Skeletal muscle cell (primary cell): ENCODE results near the gene GALNT15.

Source experiments
- DNase-seq: peaks from one replicate; pipeline ENCODE4 v3.0.0-alpha.2; 2010; ENCODE audit warnings: low read depth
- H3K4me3 ChIP-seq: 2 replicates; pipeline ENCODE4 v1.5.1; 2011; ENCODE audit warnings: low read depth, mild to moderate bottlenecking, control low read depth, low read length, moderate library complexity

The GALNT15 gene

GRCh38 chr3:16183601-16184270 is 9.3 kb downstream of the GALNT15 start:
- H3K4me3 ChIP-seq = no peak overlapping the region
- peak; percentile 82 for DNase-seq

DNA sequence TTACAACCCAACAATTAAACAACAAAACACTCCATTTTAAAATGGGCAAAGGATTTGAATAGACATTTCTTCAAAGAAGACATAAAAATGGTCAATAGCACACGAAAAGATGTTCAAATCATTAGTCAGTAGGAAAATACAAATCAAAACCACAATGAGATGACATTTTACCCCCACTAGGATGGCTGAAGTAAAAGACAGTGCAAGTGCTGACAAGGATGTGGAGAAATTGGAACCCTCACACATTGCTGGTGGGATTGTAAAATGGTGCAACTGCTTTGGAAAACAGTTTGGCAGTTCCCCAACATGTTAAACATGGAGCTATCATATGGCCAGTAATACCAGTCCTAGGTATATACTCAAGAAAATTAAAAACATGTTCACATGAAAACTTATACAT is 11.6 kb downstream of the GALNT15 start:
- H3K4me3 ChIP-seq = no peak overlapping the region
- DNase-seq = peak; percentile 69

GRCh38 chr3:16186565-16186964 is 12.1 kb downstream of the GALNT15 start:
- no peak overlapping the region for H3K4me3 ChIP-seq
- no peak for DNase-seq

DNA sequence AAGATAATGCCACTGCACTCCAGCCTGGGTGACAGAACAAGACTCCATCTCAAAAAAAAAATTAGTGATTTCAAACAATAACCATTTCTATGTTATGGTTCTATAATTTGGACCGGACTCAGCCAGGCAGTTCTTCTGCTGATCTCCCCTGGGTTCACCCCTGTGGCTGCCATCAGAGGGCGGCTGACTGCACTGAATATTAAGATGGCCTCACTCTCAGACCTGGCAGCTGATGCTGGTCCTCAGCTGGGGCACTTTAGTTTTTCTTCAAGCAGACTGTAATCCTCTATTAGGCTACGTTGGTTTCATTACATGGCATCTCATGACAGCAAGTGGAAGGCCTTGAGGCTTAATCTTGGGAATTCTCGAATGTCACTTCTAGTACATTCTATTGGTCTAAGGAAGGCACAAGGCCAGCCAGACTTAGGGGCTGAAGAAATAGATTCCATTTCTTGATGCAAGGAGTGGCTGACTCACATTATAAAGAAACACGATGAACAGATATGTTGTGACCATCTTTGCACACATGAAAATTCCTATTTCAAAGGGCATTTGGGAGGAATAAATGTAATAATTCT is 12.8 kb downstream of the GALNT15 start:
- H3K4me3 ChIP-seq = no peak overlapping the region
- no peak for DNase-seq

DNA sequence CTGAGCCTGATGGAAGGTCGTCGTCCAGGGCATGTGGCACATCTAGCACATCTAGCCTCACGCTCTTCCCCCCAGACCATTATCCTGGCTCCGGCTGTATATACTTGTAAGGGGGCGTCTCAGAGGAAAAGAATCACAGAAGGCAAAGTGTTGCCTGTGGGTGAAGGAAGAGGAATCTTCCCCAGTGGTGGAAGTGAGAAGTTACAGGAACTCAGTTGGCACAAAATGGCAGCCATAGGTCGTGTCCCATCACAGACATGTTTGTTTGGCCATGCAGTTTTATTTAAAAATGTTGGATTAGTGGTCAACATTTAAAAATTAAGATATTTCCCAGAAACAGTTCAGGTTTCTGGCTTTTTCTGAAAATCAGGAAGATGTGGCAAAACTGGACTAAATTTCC is 13.6 kb downstream of the GALNT15 start:
- H3K4me3 ChIP-seq = no peak overlapping the region
- no peak for DNase-seq

- no peak for DNase-seq
- no peak overlapping the region for H3K4me3 ChIP-seq
These were observed 14.7 kb downstream of the GALNT15 start for GRCh38 chr3:16189201-16189600.

GRCh38 chr3:16190704-16191103 is 16.2 kb downstream of the GALNT15 start:
- H3K4me3 ChIP-seq = no peak overlapping the region
- DNase-seq = no peak

DNA sequence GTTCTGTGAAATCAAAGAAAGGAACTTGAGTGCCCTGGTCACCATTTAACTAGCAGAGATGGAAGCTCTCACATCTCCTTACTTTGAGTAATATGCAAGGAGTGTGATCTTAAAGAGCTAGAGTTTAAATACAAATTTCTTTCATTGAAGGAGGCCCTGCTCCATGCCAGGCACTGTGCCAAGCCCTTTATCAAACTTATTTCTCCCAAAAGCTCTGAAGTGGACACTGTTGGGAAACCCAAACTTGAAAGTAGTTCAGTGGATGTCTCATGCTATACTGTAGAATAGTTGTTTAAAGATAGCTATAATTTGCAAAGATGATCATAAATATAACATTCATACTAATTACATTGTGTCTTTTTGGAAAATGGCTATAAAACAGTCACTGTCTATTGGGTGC is 17.1 kb downstream of the GALNT15 start:
- no peak overlapping the region for H3K4me3 ChIP-seq
- DNase-seq = no peak

- no peak for DNase-seq
- no peak overlapping the region for H3K4me3 ChIP-seq
These were observed 17.8 kb downstream of the GALNT15 start for GRCh38 chr3:16192176-16192811.

- H3K4me3 ChIP-seq = no peak overlapping the region
- DNase-seq = no peak
These were observed 23.9 kb downstream of the GALNT15 start for GRCh38 chr3:16198427-16198826.

DNA sequence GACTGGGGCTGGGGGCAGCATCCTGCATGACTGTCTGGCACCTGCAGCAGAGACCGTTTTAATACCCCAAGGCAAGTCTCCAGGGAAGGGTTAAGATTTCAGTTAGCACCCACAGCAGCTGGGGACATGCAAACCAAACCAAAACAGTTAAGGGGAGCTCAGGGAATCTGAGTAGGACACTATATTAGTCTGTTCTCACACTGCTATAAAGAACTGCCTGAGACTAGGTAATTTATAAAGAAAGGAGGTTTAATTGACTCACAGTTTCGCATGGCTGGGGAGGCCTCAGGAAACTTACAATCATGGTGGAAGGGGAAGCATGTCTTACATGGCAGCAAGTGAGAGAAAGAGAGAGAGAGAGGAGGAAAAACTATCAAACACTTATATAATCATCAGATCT is 25.3 kb downstream of the GALNT15 start:
- no peak for DNase-seq
- H3K4me3 ChIP-seq = no peak overlapping the region

GRCh38 chr3:16200411-16200810 is 25.9 kb downstream of the GALNT15 start:
- DNase-seq = no peak
- H3K4me3 ChIP-seq = no peak overlapping the region

DNA sequence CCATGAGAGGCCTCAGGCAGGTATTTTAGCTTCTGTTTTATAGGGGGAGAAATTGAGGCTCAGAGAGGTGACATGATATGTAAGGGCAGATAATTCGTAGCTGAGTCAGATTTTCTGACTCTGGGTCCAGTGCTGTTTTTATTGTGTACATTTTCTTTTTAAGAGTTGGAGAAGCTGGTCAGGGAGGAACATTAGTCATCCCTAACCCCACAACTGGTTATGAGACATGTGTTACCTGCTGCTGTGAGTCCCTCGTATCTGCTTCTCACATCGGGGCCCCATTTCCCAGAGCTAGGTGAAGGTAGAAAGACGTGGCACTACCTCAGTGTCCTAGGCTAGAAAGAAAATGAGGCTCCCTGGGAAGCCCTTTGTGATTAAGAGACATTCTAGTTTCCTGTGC is 28.6 kb downstream of the GALNT15 start:
- no peak overlapping the region for H3K4me3 ChIP-seq
- no peak for DNase-seq

DNA sequence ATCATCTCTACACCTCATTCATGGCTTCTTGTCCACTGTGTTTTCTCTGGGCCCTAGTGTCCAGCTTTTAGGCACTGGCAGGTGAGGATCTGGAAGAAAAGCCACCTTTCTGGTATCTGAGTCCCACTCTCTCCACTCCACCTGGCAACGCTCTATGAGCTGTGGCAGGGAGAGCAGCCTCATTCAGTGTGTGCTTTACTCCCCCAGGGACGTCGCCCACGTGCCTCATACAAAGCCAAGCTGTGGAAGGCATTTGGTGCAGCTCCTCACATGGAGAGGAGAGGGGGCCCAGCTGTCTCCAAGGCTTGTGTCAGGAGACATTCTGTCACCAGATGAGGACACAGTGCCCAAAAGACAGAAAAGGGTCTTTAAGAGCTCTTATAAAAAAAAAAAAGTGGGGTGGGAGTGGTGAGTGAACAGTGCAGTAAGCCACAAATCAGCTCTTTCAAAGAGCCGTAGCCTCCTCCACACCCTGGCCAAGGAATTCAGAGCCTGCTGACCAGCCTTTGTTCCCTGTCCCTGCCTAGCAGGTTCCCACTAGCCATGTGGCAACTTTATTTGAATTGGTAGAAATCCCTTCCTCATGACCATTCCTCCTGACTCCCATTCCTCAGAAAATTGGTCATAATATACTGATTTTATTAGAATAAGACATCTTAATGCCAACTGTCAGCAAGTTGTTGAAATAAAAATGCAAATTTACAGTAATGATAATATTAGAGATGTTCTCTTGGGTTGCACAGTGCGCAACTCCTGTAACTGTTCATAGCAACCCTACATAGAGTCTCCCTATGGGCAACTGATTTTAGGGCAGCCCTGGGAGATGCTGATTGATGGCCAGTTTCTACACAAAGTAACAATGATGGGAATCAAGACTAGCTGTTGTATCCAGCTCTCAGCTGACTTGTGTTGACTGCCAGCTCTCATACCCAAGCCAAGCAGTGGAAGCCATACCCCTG is 29.5 kb downstream of the GALNT15 start:
- DNase-seq = no peak
- H3K4me3 ChIP-seq = no peak overlapping the region

DNA sequence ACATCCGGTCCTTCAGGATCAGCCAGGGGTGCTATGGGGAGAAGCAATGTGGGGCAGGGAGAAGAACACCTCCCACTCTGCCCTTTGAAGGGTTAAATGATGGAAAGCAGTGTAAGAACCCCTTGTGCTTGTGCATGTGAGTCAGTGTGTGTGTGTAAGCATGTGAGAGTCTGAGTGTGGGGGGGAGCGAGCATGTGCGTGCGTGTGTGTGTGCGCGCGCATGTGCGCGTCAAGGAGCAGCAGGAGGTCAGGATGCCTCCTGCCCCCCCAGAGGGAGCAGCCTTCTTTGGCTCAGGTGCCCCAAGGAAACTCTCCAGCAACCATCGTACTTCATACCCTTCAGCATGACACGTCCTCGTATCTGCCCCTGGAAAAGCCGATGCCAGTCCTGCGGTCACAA is 30.3 kb downstream of the GALNT15 start:
- no peak overlapping the region for H3K4me3 ChIP-seq
- DNase-seq = no peak

GRCh38 chr3:16205156-16205870 is 30.8 kb downstream of the GALNT15 start:
- no peak overlapping the region for H3K4me3 ChIP-seq
- DNase-seq = no peak

DNA sequence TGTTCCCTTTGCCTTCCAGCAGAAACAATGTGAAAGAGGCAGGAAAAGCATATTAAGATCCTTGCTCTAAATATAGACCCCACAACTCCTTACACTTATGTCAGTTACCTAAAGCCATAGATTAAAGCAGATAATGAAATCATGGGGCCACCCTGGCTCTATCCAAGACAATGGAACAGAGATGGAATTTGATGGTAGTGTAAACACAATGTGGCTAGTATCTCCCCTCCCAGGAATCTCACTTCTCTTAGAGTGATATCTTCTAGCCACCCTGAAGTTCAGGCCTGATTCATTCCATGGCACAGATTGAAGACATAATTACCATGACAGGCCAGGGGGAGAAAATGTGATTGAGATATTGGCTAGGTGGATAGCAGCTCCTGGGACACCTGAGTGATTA is 32.6 kb downstream of the GALNT15 start:
- DNase-seq = no peak
- no peak overlapping the region for H3K4me3 ChIP-seq

DNA sequence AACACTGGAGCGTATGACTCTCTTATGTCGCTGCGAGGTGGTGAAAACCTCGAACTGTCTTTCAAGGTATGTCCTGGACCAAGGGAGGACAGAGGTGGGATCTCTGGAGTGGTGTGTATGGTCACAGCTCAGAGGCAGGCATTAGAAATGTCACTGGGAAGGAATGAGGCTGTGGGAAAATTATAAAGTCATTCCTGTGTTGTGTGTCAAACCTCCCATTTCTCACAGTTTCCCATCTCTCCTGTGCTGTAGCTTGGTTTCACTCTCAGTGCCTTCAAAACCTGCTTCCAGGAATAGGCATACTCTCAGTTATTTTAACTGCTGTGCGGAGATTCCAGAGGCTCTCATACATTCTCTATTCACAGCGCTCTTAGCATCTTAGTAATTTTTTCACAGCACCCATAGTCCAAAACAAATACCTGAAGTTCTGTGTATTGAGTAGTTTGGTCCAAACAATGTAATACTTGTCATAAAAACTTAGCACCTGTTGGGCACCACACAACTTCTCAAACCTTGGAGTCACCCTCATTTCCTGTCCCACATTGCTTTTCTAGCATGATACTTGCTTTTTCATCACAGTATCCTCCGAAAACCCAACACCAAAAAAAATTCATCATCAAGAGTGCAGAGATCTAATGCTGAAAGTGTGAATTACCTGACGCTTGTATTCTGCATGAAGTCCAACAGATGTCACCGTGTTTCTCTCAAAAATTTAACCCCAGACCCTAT is 36.9 kb downstream of the GALNT15 start:
- no peak overlapping the region for H3K4me3 ChIP-seq
- no peak for DNase-seq

- DNase-seq = no peak
- no peak overlapping the region for H3K4me3 ChIP-seq
These were observed 39.9 kb downstream of the GALNT15 start for GRCh38 chr3:16214366-16214765.
